Measurements from ENCODE around the gene TRA2B.

GRCh38 chr3:185960522-185961288 is 22.9 kb upstream of the TRA2B start:
- TF ChIP-seq, protein P1, sequence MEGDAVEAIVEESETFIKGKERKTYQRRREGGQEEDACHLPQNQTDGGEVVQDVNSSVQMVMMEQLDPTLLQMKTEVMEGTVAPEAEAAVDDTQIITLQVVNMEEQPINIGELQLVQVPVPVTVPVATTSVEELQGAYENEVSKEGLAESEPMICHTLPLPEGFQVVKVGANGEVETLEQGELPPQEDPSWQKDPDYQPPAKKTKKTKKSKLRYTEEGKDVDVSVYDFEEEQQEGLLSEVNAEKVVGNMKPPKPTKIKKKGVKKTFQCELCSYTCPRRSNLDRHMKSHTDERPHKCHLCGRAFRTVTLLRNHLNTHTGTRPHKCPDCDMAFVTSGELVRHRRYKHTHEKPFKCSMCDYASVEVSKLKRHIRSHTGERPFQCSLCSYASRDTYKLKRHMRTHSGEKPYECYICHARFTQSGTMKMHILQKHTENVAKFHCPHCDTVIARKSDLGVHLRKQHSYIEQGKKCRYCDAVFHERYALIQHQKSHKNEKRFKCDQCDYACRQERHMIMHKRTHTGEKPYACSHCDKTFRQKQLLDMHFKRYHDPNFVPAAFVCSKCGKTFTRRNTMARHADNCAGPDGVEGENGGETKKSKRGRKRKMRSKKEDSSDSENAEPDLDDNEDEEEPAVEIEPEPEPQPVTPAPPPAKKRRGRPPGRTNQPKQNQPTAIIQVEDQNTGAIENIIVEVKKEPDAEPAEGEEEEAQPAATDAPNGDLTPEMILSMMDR (IDR thresholded peaks at IDR 0.05), result no peak
- no peak for TF ChIP-seq POLR2A (IDR thresholded peaks at IDR 0.05)
